ENCODE measurements around the gene LTA4H.

LTA4H gene

DNA sequence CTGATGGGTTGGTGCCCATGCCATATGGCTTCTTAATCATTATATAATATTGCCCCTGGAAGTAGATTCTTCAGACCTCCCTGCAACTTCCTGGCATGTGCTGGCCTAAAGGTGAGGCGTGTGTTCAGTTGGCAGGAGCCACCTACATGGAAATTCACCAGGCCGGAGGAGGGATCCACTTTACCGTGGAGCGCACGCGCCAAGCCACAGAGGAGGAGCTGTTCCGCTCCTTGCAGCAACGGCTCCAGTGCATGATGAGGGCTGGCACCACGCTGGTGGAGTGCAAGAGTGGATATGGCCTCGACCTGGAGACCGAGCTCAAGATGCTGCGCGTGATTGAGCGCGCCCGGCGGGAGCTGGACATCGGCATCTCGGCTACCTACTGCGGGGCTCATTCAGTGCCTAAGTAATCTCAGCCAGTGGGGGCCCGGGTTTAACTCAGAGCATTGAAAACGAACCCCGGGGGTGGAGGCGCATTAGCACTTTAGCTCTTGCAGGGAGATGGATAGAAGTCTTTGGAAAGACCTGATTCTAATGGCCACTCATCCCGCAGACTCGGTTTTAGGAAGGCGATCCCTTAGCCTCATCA lies 78.7 kb downstream of the LTA4H start:
- DNase-seq (ENCODE audit: low read depth in 3 of 3), result no peak

DNA sequence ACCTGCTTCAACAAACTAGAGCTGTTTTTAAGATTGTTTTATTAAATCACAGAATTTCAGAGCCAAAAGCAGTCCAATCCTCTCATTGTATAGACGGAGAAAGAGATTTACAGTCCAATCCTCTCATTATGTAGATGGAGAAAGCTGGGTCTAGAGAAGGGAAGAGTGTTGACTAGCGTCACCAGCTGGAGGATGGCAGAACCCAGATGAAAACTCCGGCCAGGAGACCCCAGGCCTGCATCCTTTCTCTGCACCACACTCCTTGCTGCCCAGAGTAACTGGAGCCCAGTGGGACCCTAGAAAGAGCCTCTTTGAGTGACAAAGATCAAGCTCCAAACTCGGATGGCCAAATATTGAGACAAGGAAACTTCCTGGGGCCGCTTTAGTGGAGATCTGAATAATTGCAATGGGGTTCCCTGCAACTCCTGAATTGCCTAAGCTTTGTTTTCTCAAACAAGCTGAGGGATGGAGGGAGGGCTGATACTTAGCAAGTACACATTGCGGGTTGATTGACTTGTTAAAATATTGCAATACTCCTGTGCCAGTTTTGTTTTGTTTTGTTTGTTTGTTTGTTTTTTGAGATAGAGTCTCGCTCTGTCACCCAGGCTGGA lies 79.7 kb downstream of the LTA4H start:
- DNase-seq (ENCODE audit: low read depth in 3 of 3), result no peak

- DNase-seq (ENCODE audit: low read depth in 3 of 3), result no peak
Measured at GRCh38 chr12:95953000-95953399, 82.4 kb downstream of the LTA4H start.

DNA sequence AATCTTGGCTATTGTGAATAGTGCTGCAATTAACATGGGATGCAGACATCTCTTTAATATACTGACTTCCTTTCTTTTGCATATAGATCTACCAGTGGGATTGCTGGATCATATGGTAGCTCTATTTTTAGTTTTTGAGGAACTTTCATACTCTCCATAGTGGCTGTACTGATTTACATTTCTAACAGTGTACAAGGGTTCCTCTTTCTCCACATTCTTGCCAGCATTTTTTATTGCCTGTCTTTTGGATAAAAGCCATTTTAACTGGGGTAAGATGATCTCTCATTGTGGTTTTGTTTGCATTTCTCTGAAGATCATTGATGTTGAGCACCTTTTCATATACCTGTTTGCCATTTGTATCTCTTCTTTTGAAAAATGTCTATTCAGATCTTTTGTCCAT lies 83.9 kb downstream of the LTA4H start:
- DNase-seq (ENCODE audit: low read depth in 3 of 3), result no peak

Measured in stimulated activated CD4-positive, alpha-beta T cell treated with anti-CD3 and anti-CD28 coated beads, TNF-alpha, amount 100 ng/mL, for 24 hours (primary cell).